Upper lobe of right lung (tissue), 1 donor: ENCODE measurements around the gene GPLD1. TPM values are rescaled to one million over a fixed set of nuclear protein-coding genes. Genes with fewer than 3 reads are reported as not detected.

Experiments
- ATAC-seq: fragments of 200-7000 bp; cut with Tn5 transposase; one replicate; pipeline ENCODE4 v1.9.1; 2020; ENCODE audit warnings: mild to moderate bottlenecking, moderate library complexity
- DNase-seq: peaks from one replicate; pipeline ENCODE4 v3.0.0-alpha.2; 2020
- H3K27ac ChIP-seq: fragments of 200-600 bp; one replicate; pipeline ENCODE4 v1.8.0; 2022
- H3K27me3 ChIP-seq: fragments of 200-600 bp; one replicate; pipeline ENCODE4 v1.8.0; 2022; ENCODE audit warnings: mild to moderate bottlenecking
- H3K36me3 ChIP-seq: fragments of 200-600 bp; one replicate; pipeline ENCODE4 v1.8.0; 2022
- H3K4me1 ChIP-seq: fragments of 200-600 bp; one replicate; pipeline ENCODE4 v1.8.0; 2022
- H3K4me3 ChIP-seq: fragments of 200-600 bp; one replicate; pipeline ENCODE4 v1.8.0; 2022; ENCODE audit warnings: mild to moderate bottlenecking
- H3K9me3 ChIP-seq: fragments of 200-600 bp; one replicate; pipeline ENCODE4 v1.8.0; 2022
- intact Hi-C: fragments of 100-400 bp; cut with DNase I; formaldehyde crosslinking; loops from one replicate; pipeline ENCODE4 v1.11.0; 2022
- total RNA-seq: library from RNA; stranded (reverse); fragmentation: NEBNext Ultra II Directional; extraction: Animal tissue kit (Norgen Biotek cat#: 25700); gene quantifications from one replicate; pipeline ENCODE4 v1.2.1, GENCODE V29; 2021
- TF ChIP-seq, protein P1 (sequence below): fragments of 200-600 bp; IDR thresholded peaks from one replicate; pipeline ENCODE4 v1.8.0; 2022; ENCODE audit warnings: antibody characterized with exemption
- donor health status: DM: no; HTN: yes; CAD: no; lungs with severe emphysema.

The GPLD1 gene
- total RNA-seq, 1 donor from 2014 or later, result 3.1 TPM

DNA sequence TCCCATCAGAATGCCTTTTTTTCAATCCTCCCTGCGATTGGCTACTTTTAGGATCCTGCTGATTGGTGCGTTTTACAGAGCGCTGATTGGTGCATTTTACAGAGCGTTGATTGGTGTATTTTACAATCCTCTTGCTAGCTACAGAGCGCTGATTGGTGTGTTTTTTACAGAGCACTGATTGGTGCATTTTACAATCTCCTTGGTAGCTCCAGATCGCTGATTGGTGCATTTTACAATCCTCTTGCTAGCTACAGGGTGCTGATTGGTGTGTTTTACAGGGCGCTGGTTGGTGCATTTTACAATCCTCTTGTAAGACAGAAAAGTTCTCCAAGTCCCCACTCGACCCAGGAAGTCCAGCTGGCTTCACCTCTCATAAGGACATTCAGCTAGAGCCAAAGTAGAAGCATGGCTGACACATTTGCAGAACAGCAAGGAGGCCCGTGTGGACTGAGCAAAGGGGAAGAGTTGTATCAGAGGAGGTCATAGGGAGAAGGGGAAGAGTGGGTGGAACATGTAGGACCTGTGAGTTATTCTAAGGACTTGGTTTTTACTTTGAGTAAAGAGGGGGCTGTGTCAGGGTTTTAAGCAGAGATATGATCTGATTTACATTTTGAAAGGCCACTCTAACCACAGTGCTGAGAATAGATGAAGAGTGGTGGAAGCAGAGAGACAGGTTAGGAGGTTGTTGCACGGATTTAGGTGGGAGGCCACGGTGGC lies 8.0 kb upstream of the GPLD1 start:
- H3K9me3 ChIP-seq, result no peaks in the 10 kb centered on the region
- intact Hi-C loops, result no loop called here
- no peak overlapping the region for H3K4me3 ChIP-seq
- H3K27me3 ChIP-seq, result no peaks in the 10 kb centered on the region
- peaks cover 12% of the 10 kb centered on the region for H3K4me1 ChIP-seq
- peaks cover 2% of the 10 kb centered on the region for H3K36me3 ChIP-seq
- TF ChIP-seq, protein P1, sequence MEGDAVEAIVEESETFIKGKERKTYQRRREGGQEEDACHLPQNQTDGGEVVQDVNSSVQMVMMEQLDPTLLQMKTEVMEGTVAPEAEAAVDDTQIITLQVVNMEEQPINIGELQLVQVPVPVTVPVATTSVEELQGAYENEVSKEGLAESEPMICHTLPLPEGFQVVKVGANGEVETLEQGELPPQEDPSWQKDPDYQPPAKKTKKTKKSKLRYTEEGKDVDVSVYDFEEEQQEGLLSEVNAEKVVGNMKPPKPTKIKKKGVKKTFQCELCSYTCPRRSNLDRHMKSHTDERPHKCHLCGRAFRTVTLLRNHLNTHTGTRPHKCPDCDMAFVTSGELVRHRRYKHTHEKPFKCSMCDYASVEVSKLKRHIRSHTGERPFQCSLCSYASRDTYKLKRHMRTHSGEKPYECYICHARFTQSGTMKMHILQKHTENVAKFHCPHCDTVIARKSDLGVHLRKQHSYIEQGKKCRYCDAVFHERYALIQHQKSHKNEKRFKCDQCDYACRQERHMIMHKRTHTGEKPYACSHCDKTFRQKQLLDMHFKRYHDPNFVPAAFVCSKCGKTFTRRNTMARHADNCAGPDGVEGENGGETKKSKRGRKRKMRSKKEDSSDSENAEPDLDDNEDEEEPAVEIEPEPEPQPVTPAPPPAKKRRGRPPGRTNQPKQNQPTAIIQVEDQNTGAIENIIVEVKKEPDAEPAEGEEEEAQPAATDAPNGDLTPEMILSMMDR, result no peak
- no peak for ATAC-seq
- no peak for DNase-seq
- H3K27ac ChIP-seq, result no peak overlapping the region

DNA sequence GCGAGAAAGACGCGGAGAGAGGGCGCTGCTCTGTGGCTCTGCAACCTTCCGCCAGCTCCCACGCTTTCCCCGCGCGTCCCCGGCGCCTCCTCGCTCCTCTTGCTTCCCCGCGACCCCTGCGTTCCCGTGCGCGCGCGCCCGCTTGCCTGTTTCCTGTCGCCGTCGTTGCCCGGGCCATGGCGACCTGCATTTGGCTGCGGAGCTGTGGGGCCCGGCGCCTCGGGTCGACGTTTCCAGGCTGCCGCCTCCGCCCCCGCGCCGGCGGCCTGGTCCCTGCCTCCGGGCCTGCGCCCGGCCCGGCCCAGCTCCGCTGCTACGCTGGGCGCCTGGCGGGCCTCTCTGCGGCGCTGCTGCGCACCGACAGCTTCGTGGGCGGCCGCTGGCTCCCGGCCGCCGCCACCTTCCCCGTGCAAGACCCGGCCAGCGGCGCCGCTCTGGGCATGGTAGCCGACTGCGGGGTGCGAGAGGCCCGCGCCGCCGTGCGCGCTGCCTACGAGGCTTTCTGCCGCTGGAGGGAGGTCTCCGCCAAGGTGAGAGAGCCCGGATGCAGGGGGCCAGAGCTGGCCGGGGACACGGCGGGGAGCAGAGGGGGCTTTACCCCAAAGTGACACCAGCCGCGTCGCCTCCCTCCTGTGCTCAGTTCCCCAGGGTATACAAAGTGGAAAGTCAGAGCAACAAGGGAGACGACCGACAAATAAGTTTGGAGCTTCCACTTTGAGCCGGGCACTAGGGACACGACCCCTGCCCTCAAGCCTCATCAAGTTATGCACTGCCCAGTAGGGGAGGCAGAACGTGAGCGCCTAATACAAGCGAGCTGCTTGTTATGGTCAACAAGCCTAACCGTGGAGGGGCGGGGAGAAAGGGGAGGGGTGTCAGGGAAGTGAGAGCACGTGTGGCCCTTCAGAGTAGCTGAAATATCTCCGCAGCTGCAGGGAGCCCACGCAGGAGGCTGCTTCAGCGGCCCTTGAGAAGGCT lies 5.7 kb upstream of the GPLD1 start, which contains the start of gene ALDH5A1:
Gene ALDH5A1, plus strand, starts transcription at position 149 of the 975 bp plus-strand sequence. Its CDS starts 28 bp downstream, at position 177.
- H3K4me3 ChIP-seq, result peak within 1 kb of the TSS; percentile 70
- H3K27me3 ChIP-seq, result no peaks in the 10 kb centered on the region
- TF ChIP-seq, protein P1, result peak; percentile 13
- ATAC-seq (peak; percentile 88), DNase-seq (peak; percentile 90)
- peak within 1 kb of the TSS; percentile 80 for H3K27ac ChIP-seq
- H3K36me3 ChIP-seq, result no peaks in the 10 kb centered on the region
- no peaks in the 10 kb centered on the region for H3K9me3 ChIP-seq
- H3K4me1 ChIP-seq, result peaks cover 12% of the 10 kb centered on the region
- intact Hi-C loops, result no loop called here

DNA sequence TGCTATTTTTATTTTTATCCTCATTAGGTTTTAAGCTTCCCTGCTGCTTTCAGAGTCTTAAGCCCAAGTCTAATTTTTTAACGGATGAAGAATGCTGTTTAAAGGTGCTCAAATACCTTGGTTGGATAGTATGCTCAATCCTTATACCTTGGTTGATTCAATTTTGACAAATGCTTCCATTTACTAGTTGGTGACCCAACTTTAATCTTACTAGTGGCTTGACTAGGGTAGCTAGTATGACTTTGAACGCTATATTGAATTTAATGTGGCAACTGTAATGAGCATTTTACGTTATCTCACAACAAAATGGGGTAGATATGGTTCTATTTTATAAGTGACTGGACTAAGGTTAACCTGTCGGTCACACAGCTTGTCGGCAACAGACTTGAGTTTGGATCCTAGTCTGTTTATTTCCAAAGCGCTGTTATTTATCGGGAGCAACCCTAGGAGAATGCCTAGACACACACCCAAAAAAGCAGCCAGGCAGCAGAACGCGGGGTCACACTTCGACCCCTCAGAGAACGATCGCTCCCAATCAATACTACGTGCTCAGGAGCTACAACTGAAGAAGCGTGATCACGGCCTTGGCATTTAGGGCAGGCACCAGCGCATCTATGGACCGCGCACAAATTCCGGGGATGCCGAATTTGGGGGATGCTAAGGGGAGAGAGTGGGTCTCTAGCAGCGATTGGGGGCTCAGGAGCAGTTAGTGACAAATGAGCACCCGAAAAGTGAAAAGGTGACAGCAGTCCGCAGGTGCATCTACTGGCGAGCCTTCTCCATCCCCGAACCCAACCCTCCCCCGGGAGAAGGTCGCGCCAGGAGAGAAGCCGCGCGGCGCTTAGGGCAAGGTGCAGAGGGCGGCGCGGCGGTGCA lies 4.8 kb upstream of the GPLD1 start:
- H3K27me3 ChIP-seq, result no peaks in the 10 kb centered on the region
- intact Hi-C loops, result no loop called here
- H3K4me3 ChIP-seq, result peak overlapping the region; percentile 70
- peak overlapping the region; percentile 80 for H3K27ac ChIP-seq
- DNase-seq (no peak), ATAC-seq (no peak)
- no peaks in the 10 kb centered on the region for H3K36me3 ChIP-seq
- TF ChIP-seq, protein P1, result peak; percentile 25
- peaks cover 12% of the 10 kb centered on the region for H3K4me1 ChIP-seq
- H3K9me3 ChIP-seq, result no peaks in the 10 kb centered on the region

DNA sequence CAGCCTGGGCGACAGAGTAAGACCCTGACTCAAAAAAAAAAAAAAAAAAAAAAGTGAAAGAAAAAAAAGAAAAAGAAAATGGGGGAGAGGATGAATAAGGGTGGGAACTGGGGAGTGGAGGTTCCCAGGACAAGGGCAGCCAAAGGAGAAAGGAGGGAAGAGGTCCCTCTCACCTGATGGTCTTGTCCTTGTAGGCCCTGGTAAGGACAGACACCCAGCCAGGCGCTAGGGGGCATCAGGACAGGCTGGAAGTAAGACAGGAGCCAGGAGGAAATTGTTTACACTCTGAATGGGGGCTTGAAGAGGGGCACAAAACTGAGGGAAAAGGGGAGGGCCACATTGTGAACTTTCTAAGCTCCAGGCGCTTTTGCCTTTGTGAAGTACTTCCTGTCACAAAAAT lies 3.1 kb upstream of the GPLD1 start:
- H3K4me3 ChIP-seq, result no peak overlapping the region
- intact Hi-C loops, result no loop called here
- H3K27ac ChIP-seq, result no peak overlapping the region
- H3K27me3 ChIP-seq, result no peaks in the 10 kb centered on the region
- TF ChIP-seq, protein P1, result peak; percentile 25
- no peaks in the 10 kb centered on the region for H3K9me3 ChIP-seq
- no peak for ATAC-seq
- peaks cover 12% of the 10 kb centered on the region for H3K4me1 ChIP-seq
- DNase-seq, result no peak
- H3K36me3 ChIP-seq, result no peaks in the 10 kb centered on the region

DNA sequence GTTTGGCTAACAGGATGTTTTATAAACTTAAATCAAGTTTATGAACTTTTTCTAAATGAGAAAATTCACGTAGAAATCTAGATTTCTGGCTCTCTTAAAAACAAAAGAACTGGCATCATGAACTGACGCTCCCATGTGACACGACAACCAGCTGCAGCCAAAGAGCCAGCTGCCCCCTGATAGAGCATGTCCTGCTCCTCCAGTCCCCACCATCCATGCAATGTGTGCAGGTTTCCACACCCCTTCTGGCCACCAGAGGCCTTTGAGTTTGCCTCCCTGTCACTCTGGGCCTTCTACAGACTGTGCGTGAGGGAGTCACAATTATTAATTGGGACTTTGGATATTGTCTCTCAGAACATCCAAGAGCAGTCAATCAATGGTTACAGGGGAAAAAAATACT lies 1.6 kb upstream of the GPLD1 start:
- intact Hi-C loops, result no loop called here
- Histone ChIP-seq H3K27me3 (no peaks in the 10 kb centered on the region), H3K9me3 (no peaks in the 10 kb centered on the region), H3K27ac (no peak overlapping the region), H3K4me3 (no peak overlapping the region), H3K4me1 (peaks cover 12% of the 10 kb centered on the region), H3K36me3 (no peaks in the 10 kb centered on the region)
- TF ChIP-seq, protein P1, result no peak
- DNase-seq, result no peak
- ATAC-seq, result no peak
